AG09319 (cell line): ENCODE measurements around the gene PLA2R1.

ENCODE experiments used
- DNase-seq: peaks from one replicate; pipeline ENCODE4 v3.0.0-alpha.2; 2010; ENCODE audit warnings: low read depth; ENCODE audit errors: extremely low read depth
- CTCF ChIP-seq: IDR thresholded peaks from 2 replicates; pipeline ENCODE4 v1.5.1; 2011; ENCODE audit warnings: low read depth, mild to moderate bottlenecking, inconsistent platforms, low read length, moderate library complexity

PLA2R1 gene

GRCh38 chr2:159910951-159911350 lies 151.5 kb downstream of the PLA2R1 start:
- no peak for DNase-seq
- no peak for TF ChIP-seq CTCF

- TF ChIP-seq CTCF, result no peak
- no peak for DNase-seq
Measured at GRCh38 chr2:159908623-159909022, 153.8 kb downstream of the PLA2R1 start.

GRCh38 chr2:159907909-159908308 lies 154.5 kb downstream of the PLA2R1 start:
- DNase-seq, result no peak
- TF ChIP-seq CTCF, result no peak

GRCh38 chr2:159905926-159906714 lies 156.3 kb downstream of the PLA2R1 start:
- TF ChIP-seq CTCF, result no peak
- no peak for DNase-seq

- no peak for TF ChIP-seq CTCF
- no peak for DNase-seq
Measured at GRCh38 chr2:159904959-159905305, 157.5 kb downstream of the PLA2R1 start.

- no peak for DNase-seq
- TF ChIP-seq CTCF, result no peak
Measured at GRCh38 chr2:159904127-159904958, 158.1 kb downstream of the PLA2R1 start, which contains the start of gene LY75. LY75 (minus strand) TSS chr2:159904756.
